ENCODE results near the gene CD83.
"Not testable (repeated sequence)": the region's sequence is repeated elsewhere in the genome, so short reads cannot be mapped to it uniquely, and the experiment has no call there.

CD83 gene, protein sequence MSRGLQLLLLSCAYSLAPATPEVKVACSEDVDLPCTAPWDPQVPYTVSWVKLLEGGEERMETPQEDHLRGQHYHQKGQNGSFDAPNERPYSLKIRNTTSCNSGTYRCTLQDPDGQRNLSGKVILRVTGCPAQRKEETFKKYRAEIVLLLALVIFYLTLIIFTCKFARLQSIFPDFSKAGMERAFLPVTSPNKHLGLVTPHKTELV

DNA sequence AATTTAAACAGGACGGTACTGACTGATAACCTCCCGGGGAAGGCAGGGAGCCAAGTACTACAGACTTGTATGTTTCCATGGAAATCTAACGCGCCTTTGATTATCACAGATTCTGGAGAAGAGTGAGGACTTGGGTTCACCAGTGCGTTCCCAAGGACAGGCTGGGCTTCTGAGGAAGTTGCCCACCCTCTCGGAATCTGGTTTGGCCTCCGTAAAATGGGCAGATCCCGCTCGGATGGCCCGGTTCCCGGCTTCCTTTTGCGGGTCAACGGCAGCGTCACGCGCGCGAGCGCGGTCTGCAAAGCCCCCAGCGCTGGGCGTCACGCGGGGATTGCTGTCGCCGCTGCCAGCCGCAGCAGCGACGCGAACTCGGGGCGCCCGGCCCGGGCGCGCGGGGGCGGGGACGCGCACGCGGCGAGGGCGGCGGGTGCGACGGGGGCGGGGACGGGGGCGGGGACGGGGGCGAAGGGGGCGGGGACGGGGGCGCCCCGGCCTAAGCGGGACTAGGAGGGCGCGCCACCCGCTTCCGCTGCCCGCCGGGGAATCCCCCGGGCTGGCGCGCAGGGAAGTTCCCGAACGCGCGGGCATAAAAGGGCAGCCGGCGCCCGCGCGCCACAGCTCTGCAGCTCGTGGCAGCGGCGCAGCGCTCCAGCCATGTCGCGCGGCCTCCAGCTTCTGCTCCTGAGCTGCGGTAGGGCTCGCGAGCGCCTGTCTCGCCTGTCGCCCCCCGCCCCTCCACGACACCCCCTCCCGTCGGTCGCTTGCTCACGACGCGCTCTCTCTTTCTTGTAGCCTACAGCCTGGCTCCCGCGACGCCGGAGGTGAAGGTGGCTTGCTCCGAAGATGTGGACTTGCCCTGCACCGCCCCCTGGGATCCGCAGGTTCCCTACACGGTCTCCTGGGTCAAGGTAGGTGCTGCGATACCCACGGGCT lies at the start of gene CD83:
TSS of gene CD83 (plus strand) at position 615 of the 933 bp plus-strand sequence. CDS start at position 655, 40 bp downstream.
- DNase-seq, result peak; percentile 42

DNA sequence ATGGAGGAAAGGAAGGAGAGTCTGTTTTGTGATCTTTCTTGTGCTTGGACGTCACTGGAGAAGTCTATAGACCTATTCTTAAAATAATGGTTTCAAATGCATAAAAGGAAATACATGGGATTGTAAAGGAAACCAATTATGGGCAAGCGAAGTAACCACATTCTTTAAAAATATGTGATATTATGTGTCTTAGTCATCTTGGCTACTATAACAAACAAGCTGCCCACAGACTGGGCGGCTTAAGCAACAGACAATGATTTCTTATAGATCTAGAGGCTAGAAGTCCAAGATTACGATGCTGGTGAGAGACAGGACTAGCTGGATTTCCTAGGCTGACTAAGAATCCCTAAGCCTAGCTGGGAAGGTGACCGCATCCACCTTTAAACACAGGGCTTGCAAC lies 49.4 kb upstream of the CD83 start:
- DNase-seq, result peak; percentile 87

DNA sequence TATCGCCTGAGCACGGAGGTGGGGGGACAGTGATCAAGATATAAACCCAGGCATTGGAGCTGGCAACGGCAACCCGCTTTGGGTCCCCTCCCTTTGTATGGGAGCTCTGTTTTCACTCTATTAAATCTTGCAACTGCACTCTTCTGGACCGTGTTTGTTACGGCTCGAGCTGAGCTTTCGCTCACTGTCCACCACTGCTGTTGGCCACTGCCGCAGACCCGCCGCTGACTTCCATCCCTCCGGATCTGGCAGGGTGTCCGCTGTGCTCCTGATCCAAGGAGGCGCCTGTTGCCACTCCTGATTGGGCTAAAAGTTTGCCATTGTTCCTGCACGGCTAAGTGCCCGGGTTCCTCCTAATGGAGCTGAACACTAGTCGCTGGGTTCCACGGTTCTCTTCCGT lies 48.9 kb upstream of the CD83 start:
- no peak for DNase-seq

DNA sequence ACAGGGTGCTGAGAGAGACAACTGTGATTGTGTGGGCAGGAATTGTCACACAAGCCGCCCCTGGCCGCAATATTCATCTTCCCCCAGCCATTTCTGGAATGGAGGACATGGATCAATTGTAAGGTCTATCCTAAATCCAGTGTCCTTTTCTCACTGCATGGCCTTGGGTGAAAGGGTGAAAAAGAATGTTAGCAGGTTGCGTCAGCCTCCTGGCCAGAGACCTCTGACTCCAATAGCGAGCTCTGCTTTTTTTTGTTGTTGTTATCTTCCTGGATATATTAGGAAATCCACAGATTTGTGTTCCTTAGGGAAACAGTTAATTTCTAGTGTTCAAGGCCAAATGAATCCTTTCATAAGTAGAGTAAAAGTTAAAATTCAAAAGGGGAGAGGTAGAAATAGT lies 47.1 kb upstream of the CD83 start:
- no peak for DNase-seq

DNA sequence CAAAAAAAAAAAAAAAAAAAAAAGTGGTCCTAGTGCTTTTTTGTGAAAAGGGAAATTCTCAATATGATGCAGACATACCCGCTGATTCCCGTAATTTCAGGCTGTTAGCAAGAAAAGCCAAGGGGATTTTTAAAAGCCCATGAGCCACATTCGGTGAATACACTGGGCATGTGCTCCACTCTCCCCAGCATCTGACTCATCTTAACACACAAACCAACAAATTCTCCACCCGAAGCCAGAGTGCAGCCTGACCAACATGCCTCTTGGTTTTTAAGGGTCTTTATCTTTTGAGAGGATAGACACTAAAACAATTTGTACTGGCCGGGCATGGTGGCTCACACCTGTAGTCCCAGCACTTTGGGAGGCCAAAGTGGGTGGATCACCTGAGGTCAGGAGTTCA lies 45.5 kb upstream of the CD83 start:
- peak; percentile 22 for DNase-seq

DNA sequence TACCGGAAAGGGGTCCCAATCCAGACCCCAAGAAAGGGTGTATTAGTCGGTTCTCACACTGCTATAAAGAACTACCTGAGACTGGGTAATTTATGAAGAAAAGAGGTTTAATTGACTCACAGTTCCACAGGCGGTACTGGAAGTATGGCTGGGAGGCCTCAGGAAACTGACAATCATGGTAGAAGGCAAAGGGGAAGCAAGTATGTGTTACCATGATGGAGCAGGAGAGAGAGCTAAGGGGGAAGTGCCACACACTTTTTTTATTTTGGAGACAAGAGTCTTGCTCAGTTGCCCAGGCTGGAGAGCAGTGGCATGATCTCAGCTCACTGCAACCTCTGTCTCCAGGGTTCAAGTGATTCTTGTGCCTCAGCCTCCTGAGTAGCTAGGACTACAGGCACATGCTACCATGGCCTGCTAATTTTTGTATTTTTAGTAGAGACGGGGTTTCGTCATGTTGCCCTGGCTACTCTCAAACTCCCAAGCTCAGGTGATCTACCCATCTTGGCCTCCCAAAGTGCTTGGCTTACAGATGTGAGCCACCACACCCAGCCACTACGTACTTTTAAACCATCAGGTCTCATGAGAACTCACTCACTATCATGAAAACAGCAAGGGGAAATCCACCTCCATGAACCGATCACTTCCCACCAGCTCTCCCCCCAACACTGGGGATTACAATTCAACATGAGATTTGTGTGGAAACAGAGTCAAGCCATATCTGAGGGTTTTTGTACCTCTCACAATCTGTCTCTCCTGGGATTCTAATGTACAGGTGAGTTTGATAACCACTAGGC lies 43.8 kb upstream of the CD83 start:
- DNase-seq, result not testable (repeated sequence)

DNA sequence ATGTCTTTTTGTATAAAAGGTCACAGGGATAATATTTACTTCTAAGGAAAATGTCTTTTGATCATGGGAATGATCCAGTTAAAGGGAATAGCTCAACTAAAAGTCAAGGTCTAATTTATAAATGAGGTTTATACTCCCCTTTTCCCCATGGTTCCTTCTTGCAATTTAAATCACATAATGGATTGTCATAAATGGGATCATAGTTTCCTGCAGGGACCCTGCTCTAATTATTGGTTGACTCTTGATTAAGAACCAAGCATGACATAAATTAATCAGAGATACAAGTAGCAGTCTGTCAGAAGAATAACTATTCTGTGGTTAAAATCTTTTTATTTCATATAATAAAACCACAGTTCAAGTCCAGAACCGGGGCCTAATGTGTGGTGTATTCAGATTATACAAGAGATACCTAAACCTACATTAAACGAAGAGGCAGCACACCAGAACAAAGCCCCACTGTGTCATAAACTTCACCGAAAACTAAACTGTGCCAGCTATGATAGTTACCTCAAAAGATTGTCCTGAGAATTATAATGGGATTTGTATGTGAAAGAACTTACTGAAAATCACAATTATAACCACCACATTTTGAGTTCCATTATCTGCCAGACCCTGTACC lies 43.0 kb upstream of the CD83 start:
- DNase-seq, result no peak

DNA sequence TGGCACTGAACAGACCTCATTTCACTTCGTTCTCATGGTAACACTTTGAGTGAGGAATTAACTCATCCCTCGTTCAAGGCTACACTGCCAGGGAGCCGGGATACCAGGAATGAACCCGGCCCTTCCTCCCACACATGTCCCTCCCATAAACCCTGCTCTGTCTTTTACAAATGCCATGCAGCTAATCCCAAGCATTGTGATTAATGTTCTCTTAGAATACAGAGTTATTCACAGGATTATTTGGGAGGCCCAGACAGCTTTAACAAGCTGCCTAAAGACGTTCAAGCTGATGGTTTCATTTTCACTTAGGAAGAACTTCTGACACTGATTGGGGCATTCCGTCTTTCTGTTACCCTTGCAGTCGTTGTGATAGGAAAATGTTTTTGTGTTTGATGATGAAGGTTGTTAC lies 42.5 kb upstream of the CD83 start:
- DNase-seq, result peak; percentile 38

DNA sequence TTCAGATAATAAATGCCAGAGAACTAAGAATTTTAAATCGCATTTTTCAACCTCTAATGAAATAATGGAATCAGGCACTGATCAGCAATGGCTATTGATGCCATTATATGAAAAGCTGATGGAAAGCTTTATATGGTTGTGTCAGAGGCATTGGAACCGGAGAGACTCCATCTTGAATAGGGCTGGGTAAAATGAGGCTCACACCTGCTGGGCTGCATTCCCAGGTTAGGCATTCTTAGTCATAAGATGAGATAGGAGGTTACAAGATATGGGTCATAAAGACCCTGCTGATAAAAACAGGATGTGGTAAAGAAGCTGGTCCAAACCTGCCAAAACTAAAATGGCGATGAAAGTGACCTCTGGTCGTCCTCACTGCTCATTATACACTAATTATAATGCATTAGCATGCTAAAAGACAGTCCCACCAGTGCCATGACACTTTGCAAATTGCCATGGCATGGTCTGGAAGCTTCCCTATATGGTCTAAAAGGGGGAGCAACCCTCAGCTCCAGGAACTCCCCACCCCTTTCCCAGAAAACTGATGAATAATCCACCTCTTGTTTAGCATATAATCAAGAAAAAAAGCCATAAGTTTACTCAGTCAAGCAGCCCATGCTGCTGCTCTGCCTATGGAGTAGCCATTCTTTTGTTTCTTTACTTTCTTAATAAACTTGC lies 40.2 kb upstream of the CD83 start:
- no peak for DNase-seq

DNA sequence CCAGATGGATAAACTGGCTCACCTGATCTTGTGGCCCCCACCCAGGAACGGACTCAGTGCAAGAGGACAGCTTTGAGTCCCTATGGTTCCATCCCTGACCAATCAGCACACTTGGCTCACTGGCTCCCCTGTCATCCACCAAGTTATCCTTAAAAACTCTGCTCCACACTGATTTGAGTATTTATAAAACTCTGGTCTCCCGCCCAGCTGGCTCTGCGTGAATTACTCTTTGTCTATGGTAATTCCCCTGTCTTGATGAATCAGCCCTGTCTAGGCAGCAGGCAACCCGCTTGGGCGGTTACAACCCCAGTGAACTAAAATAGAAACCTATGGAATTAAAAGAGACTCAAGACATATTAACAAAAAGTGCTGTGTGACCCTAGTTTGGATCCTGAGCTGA lies 38.1 kb upstream of the CD83 start:
- peak; percentile 20 for DNase-seq

DNA sequence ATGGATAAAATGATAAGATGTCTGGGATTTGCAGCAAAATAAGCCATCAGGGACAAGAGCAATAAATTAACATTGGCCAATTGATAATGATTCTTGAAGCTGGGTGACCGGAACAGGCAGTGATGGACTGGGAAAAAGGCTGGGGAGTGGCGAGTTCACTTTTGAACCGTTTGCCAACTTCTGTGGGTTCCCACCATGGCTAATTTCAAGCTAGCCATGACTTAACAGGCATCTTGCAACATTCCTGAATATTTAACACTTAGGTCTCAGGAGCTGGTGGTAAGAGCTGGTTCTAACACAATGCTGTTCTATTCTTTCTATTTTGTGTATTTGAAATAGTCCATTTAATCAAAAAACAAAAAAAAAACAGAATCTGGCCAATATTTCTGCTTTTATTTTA lies 37.6 kb upstream of the CD83 start:
- no peak for DNase-seq

DNA sequence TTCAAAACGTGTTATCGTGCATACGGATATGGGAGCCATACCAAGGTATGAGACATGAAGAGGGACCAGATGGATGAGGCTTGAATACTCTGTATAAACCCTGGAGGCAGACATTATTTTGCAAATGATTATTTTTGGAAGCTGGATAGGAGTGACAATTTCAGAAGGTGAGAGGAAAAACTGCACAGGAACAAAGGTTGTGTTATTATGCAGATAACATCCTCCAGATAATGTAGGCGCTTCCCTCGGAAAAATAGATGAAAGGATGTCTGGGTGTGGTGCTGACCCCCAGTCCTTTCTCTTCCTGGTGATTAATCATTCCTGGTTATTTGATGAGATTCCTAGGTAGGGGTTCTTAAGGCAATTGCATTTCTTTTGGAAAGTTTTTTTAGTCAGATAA lies 36.4 kb upstream of the CD83 start:
- DNase-seq, result no peak

DNA sequence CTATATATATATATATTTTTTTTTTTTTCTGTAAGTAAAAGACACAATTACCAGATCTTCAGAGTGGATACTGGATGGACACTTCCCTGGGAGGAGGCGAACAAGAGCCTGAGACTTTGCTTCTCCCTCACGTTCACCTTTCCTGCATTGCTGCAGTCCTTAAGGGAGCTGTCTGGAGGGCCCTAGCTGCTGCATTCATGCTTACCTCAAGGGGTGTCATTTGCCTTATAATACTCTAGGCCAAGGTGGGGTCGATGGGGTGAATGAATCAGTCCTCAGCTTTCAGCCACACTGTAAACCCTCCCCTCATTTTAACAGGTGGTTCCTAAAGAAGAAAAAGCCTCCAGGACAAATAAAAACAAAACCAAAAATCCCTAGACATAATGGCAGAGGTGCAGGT lies 34.8 kb upstream of the CD83 start:
- no peak for DNase-seq

DNA sequence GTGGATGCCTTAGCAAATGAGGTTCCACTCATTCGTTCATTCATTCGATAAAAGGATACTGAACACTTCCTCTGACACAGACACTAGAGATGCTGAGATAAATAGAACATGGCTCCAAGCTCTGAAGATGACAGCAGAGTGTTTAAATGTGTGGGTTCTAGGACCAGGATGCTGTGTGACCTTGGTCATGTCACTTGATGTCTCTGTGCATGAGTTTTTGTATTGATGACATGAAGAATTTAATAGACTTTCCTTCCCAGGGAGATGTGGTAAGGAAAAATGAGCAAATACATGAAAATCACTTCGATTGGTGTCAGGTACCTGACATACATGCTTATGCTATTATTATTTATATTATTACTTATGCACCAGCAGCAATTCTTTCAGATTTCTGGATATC lies 34.3 kb upstream of the CD83 start:
- no peak for DNase-seq

DNA sequence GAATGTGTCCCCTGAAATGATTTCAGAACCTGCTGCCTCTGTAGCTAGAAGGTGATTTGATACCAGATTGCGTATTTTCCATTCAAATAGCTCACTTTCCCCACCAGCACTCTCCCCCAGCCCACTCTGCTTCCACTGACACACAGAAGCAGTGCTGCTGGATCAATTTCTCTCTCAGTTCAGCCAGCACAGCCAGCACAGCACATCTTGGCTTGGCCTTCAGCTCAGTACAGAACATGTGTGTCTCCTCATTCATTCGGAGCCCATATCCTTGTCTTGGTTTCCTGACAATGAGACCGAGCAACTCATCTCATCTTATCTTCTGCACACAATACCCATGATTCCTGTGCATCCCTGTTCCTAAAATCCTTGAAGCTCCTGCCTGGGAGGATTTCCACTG lies 33.8 kb upstream of the CD83 start:
- no peak for DNase-seq

DNA sequence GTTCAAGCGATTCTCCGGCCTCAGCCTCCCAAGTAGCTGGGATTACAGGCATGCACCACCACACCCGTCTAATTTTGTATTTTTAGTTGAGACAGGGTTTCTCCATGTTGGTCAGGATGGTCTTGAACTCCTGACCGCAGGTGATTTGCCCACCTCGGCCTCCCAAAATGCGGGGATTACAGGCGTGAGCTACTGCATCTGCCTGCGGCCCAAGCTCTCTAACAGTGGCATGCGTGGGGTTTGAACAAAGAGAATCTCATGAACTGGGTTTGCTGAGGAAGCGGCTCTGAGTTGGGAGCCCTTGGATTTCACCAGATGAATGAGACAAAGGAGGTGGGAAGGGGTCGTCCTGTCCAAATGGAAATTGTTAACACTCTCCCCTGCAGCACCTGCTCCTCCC lies 33.2 kb upstream of the CD83 start:
- no peak for DNase-seq

DNA sequence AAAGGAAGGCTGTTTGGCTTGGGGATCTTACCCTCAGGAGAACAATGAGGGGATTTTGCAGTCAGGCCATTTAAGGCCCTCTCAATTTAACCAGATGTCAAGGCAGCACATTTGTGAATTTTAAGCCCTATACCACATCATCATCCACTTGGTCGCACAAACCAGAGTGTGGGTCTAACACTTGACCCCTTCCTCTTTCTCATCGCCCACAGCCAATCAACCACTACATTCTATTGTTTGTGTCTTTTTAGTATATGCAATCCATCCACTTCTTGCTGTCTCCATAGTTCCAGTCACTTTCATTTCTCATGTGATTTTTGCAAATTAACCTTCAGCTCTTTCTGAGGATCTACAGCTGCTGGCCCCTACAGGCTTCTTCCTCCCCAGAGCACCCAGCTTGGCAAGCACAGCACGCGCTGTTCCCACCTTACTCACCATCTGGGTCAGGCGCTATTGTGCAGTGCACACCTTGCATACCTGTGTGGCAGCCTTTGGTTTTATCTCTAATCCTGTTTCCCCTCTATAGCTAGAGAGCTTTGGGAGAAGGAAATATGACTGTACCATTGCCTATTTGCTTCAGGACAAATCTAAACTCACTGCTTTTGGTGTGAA lies 32.3 kb upstream of the CD83 start:
- DNase-seq, result no peak

DNA sequence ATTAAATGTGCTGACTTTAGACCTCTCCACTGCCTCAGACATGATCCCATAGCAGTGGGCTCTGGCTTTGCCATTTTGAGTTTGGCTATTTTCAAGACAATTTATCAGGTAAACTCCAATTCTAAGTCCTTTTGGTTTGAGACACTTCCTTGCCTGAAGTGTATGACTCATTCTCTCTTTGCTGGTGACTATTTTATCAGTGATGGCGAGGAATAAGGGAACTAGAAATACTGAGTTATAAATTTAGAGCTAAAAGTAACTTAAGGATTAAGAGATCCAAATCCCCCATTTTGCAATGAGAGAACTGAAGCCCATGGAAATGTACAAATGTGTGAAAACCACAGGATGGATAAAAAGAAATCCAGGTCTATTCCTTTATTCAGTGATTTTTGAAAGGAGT lies 30.9 kb upstream of the CD83 start:
- no peak for DNase-seq

DNA sequence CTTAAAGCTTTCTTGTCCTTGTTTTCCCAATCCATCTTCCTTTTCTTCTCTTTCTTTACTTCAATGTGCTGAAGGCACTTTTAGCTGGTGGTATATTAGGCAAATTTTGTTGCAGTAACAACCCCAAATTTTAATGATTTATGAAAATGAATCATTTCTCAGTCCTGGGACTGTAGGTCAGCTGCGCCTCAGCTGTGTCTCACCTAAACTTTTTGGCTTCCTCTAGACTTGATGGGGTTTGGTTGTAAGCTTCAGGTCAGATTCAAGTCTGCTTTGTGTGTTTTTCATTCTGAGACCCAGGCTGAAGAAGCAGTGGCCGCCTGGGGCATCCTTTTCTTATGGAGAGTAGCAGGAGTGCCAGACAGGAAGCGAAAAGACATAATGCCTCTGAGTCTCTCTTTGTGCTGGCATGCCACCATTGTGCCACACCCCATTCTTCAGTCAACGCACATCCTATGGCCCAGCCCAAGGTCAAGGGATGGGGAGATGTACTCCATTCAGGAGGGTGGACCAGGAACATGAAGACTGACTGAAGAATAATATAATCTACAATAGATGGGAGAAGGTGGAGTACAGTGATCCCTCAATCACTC lies 28.9 kb upstream of the CD83 start:
- DNase-seq, result no peak

DNA sequence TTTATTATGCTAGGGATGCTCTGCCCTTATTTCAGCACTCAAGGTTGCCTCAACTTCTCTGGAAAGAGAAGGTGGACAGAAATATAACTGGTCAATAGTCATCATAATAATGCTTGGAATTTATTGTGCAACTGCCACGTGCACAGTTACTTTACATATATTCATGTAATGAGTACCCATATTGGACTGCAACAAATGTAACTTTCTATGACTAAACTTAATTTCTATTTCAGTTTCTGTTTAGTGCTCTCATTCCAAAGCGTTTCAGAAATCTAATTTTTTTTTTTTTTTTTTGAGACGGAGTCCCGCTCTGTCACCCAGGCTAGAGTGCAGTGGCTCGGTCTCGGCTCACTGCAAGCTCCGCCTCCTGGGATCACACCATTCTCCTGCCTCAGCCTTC lies 28.3 kb upstream of the CD83 start:
- no peak for DNase-seq

DNA sequence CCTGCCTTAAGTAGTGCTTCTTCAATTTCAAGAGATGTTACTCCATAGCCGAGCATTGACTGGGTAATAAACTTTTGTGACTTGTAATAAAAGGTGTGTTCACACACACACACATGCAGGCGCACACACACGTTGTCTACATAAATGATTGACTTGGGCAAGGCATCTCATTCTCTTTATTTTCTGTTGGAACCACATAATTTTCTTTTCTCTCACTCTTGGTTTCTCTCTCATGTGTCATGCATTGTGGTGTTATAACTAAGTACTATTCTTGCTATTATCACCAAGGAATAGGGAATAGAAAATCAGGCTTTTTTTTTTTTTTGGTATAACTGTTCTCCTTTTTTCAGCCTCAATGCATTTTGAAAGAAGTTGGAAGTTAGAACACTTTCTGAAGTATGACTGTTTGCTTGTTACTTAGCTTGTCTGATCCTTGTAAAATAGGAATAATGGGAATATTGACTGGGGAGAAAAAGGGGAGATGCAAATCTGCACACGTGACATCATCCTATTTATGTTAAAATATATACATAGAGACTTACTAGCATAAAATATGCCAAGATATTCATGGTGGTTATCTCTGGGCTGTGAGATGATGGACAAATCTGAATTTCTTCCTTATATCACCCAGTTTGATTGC lies 26.1 kb upstream of the CD83 start:
- DNase-seq, result no peak
